Measurements from ENCODE around the gene CTTNBP2.

Gene CTTNBP2

GRCh38 chr7:117800841-117801240 lies 72.4 kb downstream of the CTTNBP2 start:
- Histone ChIP-seq H3K4me2 (ENCODE audit: low read length) (no peak overlapping the region), H3K4me1 (ENCODE audit: control insufficient read depth, insufficient read depth, low read length) (no peaks in the 10 kb centered on the region), H3K36me3 (ENCODE audit: insufficient read depth, low read length) (no peaks in the 10 kb centered on the region), H3K9ac (ENCODE audit: low read depth, low read length) (no peak overlapping the region), H3K27me3 (ENCODE audit: control insufficient read depth, insufficient read depth, low read length) (no peaks in the 10 kb centered on the region), H3K9me3 (replicated peaks; ENCODE audit: low read length) (no peaks in the 10 kb centered on the region), H3K4me3 (ENCODE audit: low read length) (no peak overlapping the region)

DNA sequence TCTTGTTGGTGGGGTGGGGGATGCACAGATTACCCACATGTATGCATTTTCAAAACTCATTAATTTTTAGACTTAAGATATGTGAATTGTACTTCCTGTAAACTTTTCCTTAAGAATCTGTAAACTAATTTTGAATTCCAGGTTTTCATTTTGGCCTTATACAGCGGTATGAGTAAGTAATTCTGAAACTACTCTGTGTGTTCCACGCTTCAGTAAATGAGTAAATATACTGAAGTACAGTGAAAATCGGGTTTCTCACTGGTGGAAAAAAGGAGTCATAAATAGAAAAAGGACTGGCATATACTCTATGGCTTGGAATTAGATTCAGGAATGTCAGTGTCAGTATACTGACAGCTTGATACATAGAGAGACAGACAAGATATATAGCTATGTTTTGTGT lies 72.8 kb downstream of the CTTNBP2 start:
- H3K36me3 ChIP-seq (ENCODE audit: insufficient read depth, low read length), result no peaks in the 10 kb centered on the region
- H3K9me3 ChIP-seq (replicated peaks; ENCODE audit: low read length), result no peaks in the 10 kb centered on the region
- no peaks in the 10 kb centered on the region for H3K27me3 ChIP-seq (ENCODE audit: control insufficient read depth, insufficient read depth, low read length)
- no peak overlapping the region for H3K4me3 ChIP-seq (ENCODE audit: low read length)
- H3K4me1 ChIP-seq (ENCODE audit: control insufficient read depth, insufficient read depth, low read length), result no peaks in the 10 kb centered on the region
- H3K4me2 ChIP-seq (ENCODE audit: low read length), result no peak overlapping the region
- H3K9ac ChIP-seq (ENCODE audit: low read depth, low read length), result no peak overlapping the region

DNA sequence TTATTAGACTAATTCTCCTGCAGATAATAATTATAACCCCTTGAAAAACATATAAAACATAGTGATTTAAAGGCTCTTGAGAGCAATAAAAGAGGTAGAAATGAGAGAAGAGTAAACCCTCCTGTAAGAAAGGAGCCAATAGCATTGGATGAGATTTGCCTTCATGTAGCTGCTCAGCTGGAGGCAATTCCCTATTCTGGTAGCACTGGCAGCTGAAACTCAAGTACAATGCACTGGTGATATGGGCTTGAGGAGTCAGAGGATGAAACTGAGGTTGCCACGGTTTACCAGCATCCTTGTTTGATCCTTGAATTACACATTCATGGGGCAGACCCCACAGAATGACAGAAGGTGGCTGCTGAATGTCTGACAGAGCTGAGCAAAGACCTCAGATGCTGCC lies 76.4 kb downstream of the CTTNBP2 start:
- H3K4me3 ChIP-seq (ENCODE audit: low read length), result no peak overlapping the region
- no peaks in the 10 kb centered on the region for H3K36me3 ChIP-seq (ENCODE audit: insufficient read depth, low read length)
- H3K4me2 ChIP-seq (ENCODE audit: low read length), result no peak overlapping the region
- H3K9me3 ChIP-seq (replicated peaks; ENCODE audit: low read length), result no peaks in the 10 kb centered on the region
- no peaks in the 10 kb centered on the region for H3K4me1 ChIP-seq (ENCODE audit: control insufficient read depth, insufficient read depth, low read length)
- no peaks in the 10 kb centered on the region for H3K27me3 ChIP-seq (ENCODE audit: control insufficient read depth, insufficient read depth, low read length)
- H3K9ac ChIP-seq (ENCODE audit: low read depth, low read length), result no peak overlapping the region

DNA sequence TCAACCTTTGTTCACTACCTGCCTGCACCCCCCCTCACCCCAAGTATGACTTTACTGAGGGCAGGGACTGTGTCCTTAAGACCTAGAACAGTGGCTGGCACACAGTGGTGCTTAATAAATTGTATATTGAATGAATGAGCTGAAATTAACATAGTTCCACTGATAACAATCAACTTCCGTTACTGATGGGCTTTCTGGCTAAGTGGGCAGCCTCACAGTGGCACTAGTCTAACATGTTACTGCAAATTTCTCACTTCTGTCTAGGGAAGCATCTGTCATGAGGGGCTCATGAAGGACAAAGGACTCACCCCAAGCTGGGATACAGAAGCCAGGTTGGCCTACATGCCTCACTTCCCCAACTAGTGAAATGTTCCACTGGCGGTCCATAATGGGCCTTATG lies 79.3 kb downstream of the CTTNBP2 start:
- H3K36me3 ChIP-seq (ENCODE audit: insufficient read depth, low read length), result no peaks in the 10 kb centered on the region
- no peaks in the 10 kb centered on the region for H3K4me1 ChIP-seq (ENCODE audit: control insufficient read depth, insufficient read depth, low read length)
- no peaks in the 10 kb centered on the region for H3K27me3 ChIP-seq (ENCODE audit: control insufficient read depth, insufficient read depth, low read length)
- H3K9ac ChIP-seq (ENCODE audit: low read depth, low read length), result no peak overlapping the region
- H3K4me3 ChIP-seq (ENCODE audit: low read length), result no peak overlapping the region
- no peaks in the 10 kb centered on the region for H3K9me3 ChIP-seq (replicated peaks; ENCODE audit: low read length)
- no peak overlapping the region for H3K4me2 ChIP-seq (ENCODE audit: low read length)

DNA sequence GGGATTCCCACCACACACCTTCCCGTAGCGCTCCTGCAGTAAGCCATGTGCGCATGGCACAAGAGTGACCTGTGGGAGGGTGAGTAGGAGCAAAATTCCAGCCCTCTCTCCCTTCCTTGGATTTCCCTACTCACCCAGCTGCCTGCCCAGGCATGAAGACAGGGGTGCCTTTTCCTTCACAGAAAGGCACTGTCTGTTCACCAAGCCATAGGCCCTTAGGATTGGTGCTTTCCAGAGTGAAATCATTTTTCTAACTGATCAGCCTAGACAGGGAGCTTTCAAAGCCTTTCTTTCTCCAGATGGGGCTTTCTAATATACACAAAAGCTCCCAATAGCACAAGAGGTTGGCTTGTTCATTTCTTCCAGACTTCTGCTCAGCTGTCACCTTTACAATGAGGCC lies 79.7 kb downstream of the CTTNBP2 start:
- no peaks in the 10 kb centered on the region for H3K4me1 ChIP-seq (ENCODE audit: control insufficient read depth, insufficient read depth, low read length)
- H3K9me3 ChIP-seq (replicated peaks; ENCODE audit: low read length), result no peaks in the 10 kb centered on the region
- no peaks in the 10 kb centered on the region for H3K27me3 ChIP-seq (ENCODE audit: control insufficient read depth, insufficient read depth, low read length)
- H3K4me3 ChIP-seq (ENCODE audit: low read length), result no peak overlapping the region
- no peak overlapping the region for H3K9ac ChIP-seq (ENCODE audit: low read depth, low read length)
- no peak overlapping the region for H3K4me2 ChIP-seq (ENCODE audit: low read length)
- no peaks in the 10 kb centered on the region for H3K36me3 ChIP-seq (ENCODE audit: insufficient read depth, low read length)

DNA sequence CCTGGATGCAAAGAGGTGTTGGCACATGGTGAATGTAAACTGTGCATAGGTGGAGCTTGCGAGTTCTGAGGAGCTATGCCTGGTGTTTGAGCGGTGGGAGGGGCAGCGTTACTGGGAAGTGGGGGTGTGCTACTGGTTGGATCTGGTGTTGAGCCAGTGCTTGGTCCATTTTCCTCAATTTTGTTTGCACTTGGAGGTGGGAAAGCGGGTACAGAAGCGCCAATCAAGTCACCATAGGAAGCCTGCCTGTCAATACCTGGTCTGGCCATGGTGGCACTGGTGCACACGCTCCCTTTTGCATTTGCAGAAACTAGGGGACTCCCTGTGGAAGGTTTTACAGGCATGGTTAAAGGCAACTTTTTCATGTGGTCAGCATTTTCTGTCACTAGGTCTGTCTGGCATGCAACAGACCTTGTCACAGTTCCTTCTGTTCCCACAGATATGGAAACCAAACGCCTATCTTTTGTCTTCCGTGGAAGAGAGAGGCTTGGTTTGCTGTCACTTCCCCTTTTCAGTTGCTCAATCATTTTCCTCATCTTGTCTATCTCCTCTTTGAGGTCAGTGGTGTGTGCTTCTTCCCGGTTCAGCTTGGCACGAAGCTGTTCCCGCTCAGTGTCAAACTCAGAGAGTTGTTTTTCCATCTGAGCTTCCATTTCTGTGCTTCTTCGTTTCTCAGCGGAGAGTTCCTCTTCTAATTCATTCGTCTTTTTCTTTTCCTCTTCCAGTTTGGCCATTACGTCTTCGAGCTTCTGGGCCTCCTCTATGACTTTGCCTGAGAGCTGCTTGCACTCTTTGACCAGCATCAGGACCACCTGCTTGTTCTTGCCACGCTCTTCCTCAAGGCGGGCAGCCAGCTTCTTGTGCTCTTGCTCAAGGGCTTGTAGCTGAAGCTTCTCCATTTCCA lies 81.1 kb downstream of the CTTNBP2 start:
- no peaks in the 10 kb centered on the region for H3K9me3 ChIP-seq (replicated peaks; ENCODE audit: low read length)
- H3K4me3 ChIP-seq (ENCODE audit: low read length), result no peak overlapping the region
- H3K36me3 ChIP-seq (ENCODE audit: insufficient read depth, low read length), result no peaks in the 10 kb centered on the region
- H3K27me3 ChIP-seq (ENCODE audit: control insufficient read depth, insufficient read depth, low read length), result no peaks in the 10 kb centered on the region
- no peak overlapping the region for H3K4me2 ChIP-seq (ENCODE audit: low read length)
- H3K9ac ChIP-seq (ENCODE audit: low read depth, low read length), result no peak overlapping the region
- no peaks in the 10 kb centered on the region for H3K4me1 ChIP-seq (ENCODE audit: control insufficient read depth, insufficient read depth, low read length)

GRCh38 chr7:117790731-117791130 lies 82.5 kb downstream of the CTTNBP2 start:
- H3K36me3 ChIP-seq (ENCODE audit: insufficient read depth, low read length), result no peaks in the 10 kb centered on the region
- H3K27me3 ChIP-seq (ENCODE audit: control insufficient read depth, insufficient read depth, low read length), result no peaks in the 10 kb centered on the region
- H3K4me1 ChIP-seq (ENCODE audit: control insufficient read depth, insufficient read depth, low read length), result no peaks in the 10 kb centered on the region
- no peaks in the 10 kb centered on the region for H3K9me3 ChIP-seq (replicated peaks; ENCODE audit: low read length)
- no peak overlapping the region for H3K4me2 ChIP-seq (ENCODE audit: low read length)
- no peak overlapping the region for H3K9ac ChIP-seq (ENCODE audit: low read depth, low read length)
- H3K4me3 ChIP-seq (ENCODE audit: low read length), result no peak overlapping the region

DNA sequence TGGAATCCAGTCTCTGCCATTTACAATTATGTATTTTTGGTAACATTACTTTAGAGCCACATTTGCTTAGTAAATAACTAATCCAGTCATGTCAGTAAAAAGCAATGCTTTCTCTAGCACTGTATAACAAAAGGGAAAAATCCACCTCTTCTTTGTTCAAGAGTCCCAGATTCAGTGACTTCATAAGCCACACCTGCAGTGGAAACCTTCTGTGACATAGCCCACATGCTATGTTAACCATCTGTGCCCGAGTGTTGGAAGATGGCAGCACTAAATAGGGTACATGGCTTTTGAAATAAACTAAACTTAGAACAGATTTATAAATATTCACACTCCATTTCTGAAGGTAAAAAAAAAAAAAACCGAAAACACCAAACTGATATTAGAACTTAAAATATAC lies 83.0 kb downstream of the CTTNBP2 start:
- Histone ChIP-seq H3K9ac (ENCODE audit: low read depth, low read length) (no peak overlapping the region), H3K4me1 (ENCODE audit: control insufficient read depth, insufficient read depth, low read length) (no peaks in the 10 kb centered on the region), H3K36me3 (ENCODE audit: insufficient read depth, low read length) (no peaks in the 10 kb centered on the region), H3K4me2 (ENCODE audit: low read length) (no peak overlapping the region), H3K4me3 (ENCODE audit: low read length) (no peak overlapping the region), H3K9me3 (replicated peaks; ENCODE audit: low read length) (no peaks in the 10 kb centered on the region), H3K27me3 (ENCODE audit: control insufficient read depth, insufficient read depth, low read length) (no peaks in the 10 kb centered on the region)

- no peaks in the 10 kb centered on the region for H3K27me3 ChIP-seq (ENCODE audit: control insufficient read depth, insufficient read depth, low read length)
- peaks cover 3% of the 10 kb centered on the region for H3K4me1 ChIP-seq (ENCODE audit: control insufficient read depth, insufficient read depth, low read length)
- H3K4me2 ChIP-seq (ENCODE audit: low read length), result no peak overlapping the region
- H3K36me3 ChIP-seq (ENCODE audit: insufficient read depth, low read length), result no peaks in the 10 kb centered on the region
- no peaks in the 10 kb centered on the region for H3K9me3 ChIP-seq (replicated peaks; ENCODE audit: low read length)
- no peak overlapping the region for H3K9ac ChIP-seq (ENCODE audit: low read depth, low read length)
- H3K4me3 ChIP-seq (ENCODE audit: low read length), result no peak overlapping the region
These were observed 87.8 kb downstream of the CTTNBP2 start for GRCh38 chr7:117785431-117785830.

- no peak overlapping the region for H3K9ac ChIP-seq (ENCODE audit: low read depth, low read length)
- no peaks in the 10 kb centered on the region for H3K36me3 ChIP-seq (ENCODE audit: insufficient read depth, low read length)
- H3K4me2 ChIP-seq (ENCODE audit: low read length), result no peak overlapping the region
- no peaks in the 10 kb centered on the region for H3K27me3 ChIP-seq (ENCODE audit: control insufficient read depth, insufficient read depth, low read length)
- H3K4me1 ChIP-seq (ENCODE audit: control insufficient read depth, insufficient read depth, low read length), result peaks cover 3% of the 10 kb centered on the region
- no peaks in the 10 kb centered on the region for H3K9me3 ChIP-seq (replicated peaks; ENCODE audit: low read length)
- H3K4me3 ChIP-seq (ENCODE audit: low read length), result no peak overlapping the region
These were observed 88.9 kb downstream of the CTTNBP2 start for GRCh38 chr7:117784315-117784714.

GRCh38 chr7:117782761-117783160 lies 90.5 kb downstream of the CTTNBP2 start:
- Histone ChIP-seq H3K4me3 (ENCODE audit: low read length) (no peak overlapping the region), H3K4me2 (ENCODE audit: low read length) (no peak overlapping the region), H3K9me3 (replicated peaks; ENCODE audit: low read length) (no peaks in the 10 kb centered on the region), H3K9ac (ENCODE audit: low read depth, low read length) (no peak overlapping the region), H3K27me3 (ENCODE audit: control insufficient read depth, insufficient read depth, low read length) (no peaks in the 10 kb centered on the region), H3K36me3 (ENCODE audit: insufficient read depth, low read length) (no peaks in the 10 kb centered on the region), H3K4me1 (ENCODE audit: control insufficient read depth, insufficient read depth, low read length) (peaks cover 3% of the 10 kb centered on the region)

DNA sequence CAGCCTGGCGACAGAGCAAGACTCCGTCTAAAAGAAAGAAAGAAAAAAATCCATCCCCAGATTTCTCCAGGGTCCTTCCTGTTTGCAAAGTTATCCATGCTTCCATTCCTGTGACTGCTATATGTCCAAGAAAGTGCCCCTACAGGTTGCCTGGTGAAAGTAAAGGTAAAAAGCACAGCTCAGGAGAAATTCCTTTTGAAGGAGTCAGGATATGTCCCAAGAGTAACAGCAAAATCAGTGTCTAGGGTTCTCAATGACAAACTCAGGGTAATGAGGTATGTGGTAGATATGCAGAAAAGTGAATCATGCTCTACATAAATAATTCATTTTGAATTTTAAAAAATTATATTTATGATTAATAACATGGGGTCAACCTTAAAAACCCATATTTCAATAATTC lies 91.5 kb downstream of the CTTNBP2 start:
- H3K4me2 ChIP-seq (ENCODE audit: low read length), result no peak overlapping the region
- peaks cover 3% of the 10 kb centered on the region for H3K4me1 ChIP-seq (ENCODE audit: control insufficient read depth, insufficient read depth, low read length)
- no peaks in the 10 kb centered on the region for H3K27me3 ChIP-seq (ENCODE audit: control insufficient read depth, insufficient read depth, low read length)
- no peak overlapping the region for H3K9ac ChIP-seq (ENCODE audit: low read depth, low read length)
- no peak overlapping the region for H3K4me3 ChIP-seq (ENCODE audit: low read length)
- H3K36me3 ChIP-seq (ENCODE audit: insufficient read depth, low read length), result no peaks in the 10 kb centered on the region
- H3K9me3 ChIP-seq (replicated peaks; ENCODE audit: low read length), result no peaks in the 10 kb centered on the region
